Measurements from ENCODE around the gene DUSP5.

DNA sequence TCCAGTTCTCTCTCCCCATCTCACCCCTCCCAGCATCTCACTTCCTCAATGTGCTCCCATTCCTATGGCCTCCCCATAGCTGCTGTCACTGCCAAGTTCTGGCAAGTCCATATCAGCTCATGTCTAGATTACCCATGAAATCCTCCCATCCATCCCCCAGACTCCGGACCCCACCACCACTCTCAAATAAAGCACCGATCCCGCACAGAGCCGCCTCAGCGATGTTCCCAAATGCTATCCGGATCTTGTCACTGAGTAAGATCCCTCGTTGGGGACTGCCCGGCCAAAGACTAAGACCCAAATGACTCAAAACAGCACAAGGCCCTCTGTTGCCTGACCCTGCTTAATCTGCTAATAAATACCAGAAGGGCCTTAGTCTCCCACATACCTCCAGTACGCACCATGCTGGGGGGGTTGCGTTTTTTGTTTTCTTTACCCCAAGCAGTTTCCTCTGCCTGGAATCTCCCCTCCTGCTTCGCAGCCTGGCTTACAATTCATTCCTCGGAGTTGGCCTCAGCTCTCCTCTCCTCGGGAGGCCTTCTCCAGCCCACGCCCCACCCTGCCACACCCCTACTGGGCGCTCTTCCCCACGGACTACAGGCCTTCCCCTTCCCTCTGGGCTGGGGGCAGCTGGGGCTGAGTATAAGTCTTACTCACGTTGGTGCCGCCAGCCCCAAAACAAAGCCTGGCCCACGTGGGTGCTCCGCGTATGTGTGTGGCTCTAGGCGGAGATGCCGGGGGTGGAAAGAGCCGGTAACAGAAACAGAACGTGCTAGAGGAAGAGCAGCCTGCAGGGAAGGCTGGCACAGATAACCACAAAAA, 1.8 kb upstream of the DUSP5 start:
- TF ChIP-seq, protein P1, sequence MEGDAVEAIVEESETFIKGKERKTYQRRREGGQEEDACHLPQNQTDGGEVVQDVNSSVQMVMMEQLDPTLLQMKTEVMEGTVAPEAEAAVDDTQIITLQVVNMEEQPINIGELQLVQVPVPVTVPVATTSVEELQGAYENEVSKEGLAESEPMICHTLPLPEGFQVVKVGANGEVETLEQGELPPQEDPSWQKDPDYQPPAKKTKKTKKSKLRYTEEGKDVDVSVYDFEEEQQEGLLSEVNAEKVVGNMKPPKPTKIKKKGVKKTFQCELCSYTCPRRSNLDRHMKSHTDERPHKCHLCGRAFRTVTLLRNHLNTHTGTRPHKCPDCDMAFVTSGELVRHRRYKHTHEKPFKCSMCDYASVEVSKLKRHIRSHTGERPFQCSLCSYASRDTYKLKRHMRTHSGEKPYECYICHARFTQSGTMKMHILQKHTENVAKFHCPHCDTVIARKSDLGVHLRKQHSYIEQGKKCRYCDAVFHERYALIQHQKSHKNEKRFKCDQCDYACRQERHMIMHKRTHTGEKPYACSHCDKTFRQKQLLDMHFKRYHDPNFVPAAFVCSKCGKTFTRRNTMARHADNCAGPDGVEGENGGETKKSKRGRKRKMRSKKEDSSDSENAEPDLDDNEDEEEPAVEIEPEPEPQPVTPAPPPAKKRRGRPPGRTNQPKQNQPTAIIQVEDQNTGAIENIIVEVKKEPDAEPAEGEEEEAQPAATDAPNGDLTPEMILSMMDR (conservative IDR thresholded peaks at IDR 0.05 in 1 of 2, IDR thresholded peaks at IDR 0.05 in 1 of 2; ENCODE audit: extremely low read depth in 1 of 2, insufficient read depth in 1 of 2, low read depth in 1 of 2, low read length in 2 of 2) = no peak
- TF ChIP-seq EZH2 (IDR thresholded peaks at IDR 0.05; ENCODE audit: borderline replicate concordance, low read length) = no peak

Measured in mammary epithelial cell (primary cell).